Brain microvascular endothelial cell (primary cell): ENCODE data around the gene CAMTA1.

Experiments used
- DNase-seq: peaks from one replicate; pipeline ENCODE4 v3.0.0-alpha.2; 2020
- H3K27ac ChIP-seq: fragments of 250-450 bp; sonication (Bioruptor Pico); 2 replicates; pipeline ENCODE4 v1.5.1; 2020; ENCODE audit warnings: mild to moderate bottlenecking, moderate library complexity
- H3K27me3 ChIP-seq: fragments of 250-450 bp; sonication (Bioruptor Pico); replicated peaks from 2 replicates; pipeline ENCODE4 v1.5.1; 2020; ENCODE audit warnings: mild to moderate bottlenecking
- H3K36me3 ChIP-seq: fragments of 250-450 bp; sonication (Bioruptor Pico); replicated peaks from 2 replicates; pipeline ENCODE4 v1.5.1; 2020; ENCODE audit warnings: mild to moderate bottlenecking
- H3K4me3 ChIP-seq: 2 replicates; pipeline ENCODE4 v1.5.1; 2011; ENCODE audit warnings: low read depth, mild to moderate bottlenecking, control low read depth, low read length, moderate library complexity
- in situ Hi-C: cut with HindIII; loops from 2 replicates; pipeline ENCODE4 v1.10.0; 2017; ENCODE audit warnings: low sequenced_read_pairs, low pct_ligation_motif_present
- TF ChIP-seq, protein P1 (sequence below): IDR thresholded peaks from 2 replicates; pipeline ENCODE4 v1.5.1; 2011; ENCODE audit warnings: low read depth, mild to moderate bottlenecking, moderate library complexity, low read length, control low read depth, inconsistent platforms; ENCODE audit errors: missing control alignments

The CAMTA1 gene

DNA sequence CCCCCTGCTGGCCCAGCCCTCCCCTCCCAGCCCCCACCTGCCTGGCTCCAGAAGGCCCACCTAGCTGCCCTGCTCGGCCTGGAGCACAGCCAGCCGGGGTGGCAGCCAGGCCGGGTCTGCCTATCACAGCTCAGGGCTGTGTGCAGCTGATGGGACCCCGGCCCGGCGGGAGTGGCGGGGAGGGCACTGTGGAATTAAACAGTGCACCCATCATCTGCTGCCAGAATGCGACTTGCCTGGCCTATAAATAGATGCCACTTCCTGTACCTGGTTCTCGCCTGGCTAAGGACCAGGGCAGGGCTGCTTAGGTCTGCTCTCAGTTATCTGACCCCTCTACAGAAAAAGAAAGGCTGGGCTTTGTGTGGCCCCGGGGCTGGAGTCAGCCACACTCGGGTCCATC is 887.6 kb downstream of the CAMTA1 start:
- TF ChIP-seq, protein P1, sequence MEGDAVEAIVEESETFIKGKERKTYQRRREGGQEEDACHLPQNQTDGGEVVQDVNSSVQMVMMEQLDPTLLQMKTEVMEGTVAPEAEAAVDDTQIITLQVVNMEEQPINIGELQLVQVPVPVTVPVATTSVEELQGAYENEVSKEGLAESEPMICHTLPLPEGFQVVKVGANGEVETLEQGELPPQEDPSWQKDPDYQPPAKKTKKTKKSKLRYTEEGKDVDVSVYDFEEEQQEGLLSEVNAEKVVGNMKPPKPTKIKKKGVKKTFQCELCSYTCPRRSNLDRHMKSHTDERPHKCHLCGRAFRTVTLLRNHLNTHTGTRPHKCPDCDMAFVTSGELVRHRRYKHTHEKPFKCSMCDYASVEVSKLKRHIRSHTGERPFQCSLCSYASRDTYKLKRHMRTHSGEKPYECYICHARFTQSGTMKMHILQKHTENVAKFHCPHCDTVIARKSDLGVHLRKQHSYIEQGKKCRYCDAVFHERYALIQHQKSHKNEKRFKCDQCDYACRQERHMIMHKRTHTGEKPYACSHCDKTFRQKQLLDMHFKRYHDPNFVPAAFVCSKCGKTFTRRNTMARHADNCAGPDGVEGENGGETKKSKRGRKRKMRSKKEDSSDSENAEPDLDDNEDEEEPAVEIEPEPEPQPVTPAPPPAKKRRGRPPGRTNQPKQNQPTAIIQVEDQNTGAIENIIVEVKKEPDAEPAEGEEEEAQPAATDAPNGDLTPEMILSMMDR: no peak
- Histone ChIP-seq H3K27ac (no peak overlapping the region), H3K4me3 (no peak overlapping the region), H3K27me3 (no peaks in the 10 kb centered on the region), H3K36me3 (no peaks in the 10 kb centered on the region)
- DNase-seq: no peak
- in situ Hi-C loops: no loop called here

DNA sequence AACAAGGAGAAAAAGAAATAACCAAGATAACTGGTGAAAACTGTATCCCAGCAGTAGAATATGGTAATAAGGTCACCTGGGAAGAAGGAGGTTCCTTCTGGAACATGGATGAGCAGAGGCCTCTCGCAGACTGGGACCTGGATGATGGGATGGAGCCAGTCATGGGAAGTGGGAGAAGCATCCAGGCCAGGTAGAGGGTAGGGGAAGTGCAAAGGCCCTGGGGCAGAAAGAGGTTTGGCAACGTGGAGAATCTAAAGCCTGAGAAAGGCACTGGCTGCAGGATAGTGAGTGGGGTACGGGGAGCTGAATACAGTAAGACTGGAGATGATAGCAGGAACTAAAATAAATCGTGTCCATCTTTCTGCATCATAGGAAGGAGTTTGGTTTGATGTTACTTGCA is 889.7 kb downstream of the CAMTA1 start:
- in situ Hi-C loops: no loop called here

DNA sequence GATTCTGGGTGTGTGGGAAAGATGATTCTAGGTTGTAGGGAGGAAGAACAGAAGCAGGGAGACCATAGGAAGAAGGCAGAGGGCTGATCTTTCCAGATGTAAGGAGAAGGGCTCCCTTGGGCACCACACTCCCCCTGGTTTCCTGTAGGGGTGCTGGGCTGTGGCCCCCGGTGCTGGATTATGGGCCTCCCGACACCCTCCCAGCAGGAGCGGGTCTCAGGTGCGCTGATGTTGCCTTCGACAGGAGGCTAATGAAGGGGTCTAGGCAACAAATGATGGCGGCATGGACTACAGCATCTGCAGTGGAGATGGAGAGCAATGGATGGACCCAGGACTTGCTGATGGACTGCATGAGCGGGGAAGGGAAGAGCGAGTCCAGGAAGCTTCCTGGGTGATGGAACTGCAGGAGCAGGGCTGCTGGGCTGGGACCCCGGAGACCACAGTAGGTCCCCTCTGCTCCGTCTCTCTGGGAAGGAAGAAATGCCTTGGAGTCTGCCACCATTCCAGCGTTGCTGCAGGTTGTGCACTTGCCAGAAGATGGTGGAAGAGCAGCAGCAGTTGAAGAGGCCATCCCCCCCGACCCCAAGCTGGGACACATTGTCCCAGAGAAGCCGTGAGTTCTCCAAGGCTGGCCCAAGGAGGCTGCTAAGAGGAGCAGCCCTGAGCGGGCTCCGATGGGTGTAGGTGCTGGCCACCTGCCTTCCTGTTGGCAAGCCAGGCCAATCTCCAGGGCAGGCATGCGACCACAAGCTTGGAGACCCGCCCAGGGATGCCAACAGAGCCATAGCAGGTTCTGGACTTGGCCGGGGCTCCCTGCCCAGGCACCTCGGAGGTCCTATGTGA is 890.4 kb downstream of the CAMTA1 start:
- no peak for DNase-seq
- Histone ChIP-seq H3K27me3 (no peaks in the 10 kb centered on the region), H3K4me3 (no peak overlapping the region), H3K27ac (no peak overlapping the region), H3K36me3 (no peaks in the 10 kb centered on the region)
- in situ Hi-C loops: no loop called here
- TF ChIP-seq, protein P1: no peak

More for the DNA sequence above, 889.7 kb downstream of the CAMTA1 start:
- TF ChIP-seq, protein P1: no peak
- H3K36me3 ChIP-seq: no peaks in the 10 kb centered on the region
- no peak overlapping the region for H3K4me3 ChIP-seq
- H3K27ac ChIP-seq: no peak overlapping the region
- H3K27me3 ChIP-seq: no peaks in the 10 kb centered on the region
- no peak for DNase-seq

DNA sequence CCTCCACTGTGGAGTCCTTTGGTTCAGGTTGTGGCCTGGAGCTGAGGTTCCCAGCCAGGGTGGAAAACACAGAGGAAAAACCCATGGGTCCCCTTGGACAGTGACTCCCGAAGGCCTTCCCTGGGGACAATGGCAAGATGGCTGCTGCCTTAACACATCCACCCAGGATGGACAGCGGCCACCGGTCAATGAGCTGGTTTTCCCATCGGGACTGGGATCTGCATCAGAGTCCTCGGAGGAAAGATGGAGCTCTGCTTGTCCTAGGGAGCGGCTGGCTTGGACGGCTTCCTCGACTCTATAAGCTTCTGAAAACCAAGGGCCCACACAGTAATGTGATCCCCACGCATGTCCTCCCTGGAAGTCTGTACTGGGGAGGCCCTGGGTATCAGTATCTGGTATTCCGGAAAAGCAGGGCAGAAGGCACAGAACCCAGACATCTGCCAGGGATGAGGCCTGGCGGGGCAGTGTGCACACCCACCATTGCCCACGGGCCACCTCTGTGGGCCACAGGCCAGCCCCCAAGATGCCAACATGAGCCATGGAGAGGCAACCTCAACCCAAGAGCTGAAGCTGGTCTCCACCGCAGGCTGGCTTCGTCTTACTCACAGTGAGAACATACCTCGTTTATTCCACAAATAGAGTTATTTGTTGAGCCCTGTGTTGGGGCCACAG is 891.2 kb downstream of the CAMTA1 start:
- Histone ChIP-seq H3K27me3 (no peaks in the 10 kb centered on the region), H3K4me3 (no peak overlapping the region), H3K27ac (no peak overlapping the region), H3K36me3 (no peaks in the 10 kb centered on the region)
- DNase-seq: no peak
- TF ChIP-seq, protein P1: no peak
- in situ Hi-C loops: no loop called here

DNA sequence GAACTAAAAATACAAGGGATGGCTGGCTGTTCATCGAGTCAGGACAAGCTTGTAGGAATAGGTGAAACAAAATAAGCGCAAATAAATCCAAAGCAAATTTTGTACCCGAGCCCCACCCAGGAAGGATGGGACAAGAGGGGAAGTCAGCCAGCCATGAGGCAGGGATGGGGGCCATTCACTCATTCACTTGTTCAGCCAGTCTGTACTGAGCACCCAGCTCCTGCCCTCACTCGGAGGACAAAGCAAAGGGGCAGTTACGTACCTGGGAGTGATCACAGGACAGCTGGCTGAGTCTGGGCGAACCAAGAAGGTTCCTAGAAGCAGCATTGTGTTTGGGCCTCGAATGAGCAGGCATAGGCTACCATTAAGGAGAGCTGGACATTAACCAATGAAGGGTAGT is 891.9 kb downstream of the CAMTA1 start:
- H3K27me3 ChIP-seq: no peaks in the 10 kb centered on the region
- TF ChIP-seq, protein P1: no peak
- in situ Hi-C loops: no loop called here
- DNase-seq: no peak
- no peak overlapping the region for H3K4me3 ChIP-seq
- H3K36me3 ChIP-seq: no peaks in the 10 kb centered on the region
- no peak overlapping the region for H3K27ac ChIP-seq
